NCI-H526 (cell line): ENCODE measurements around the gene COL10A1.

ENCODE experiments used
- DNase-seq, 2 experiments: peaks; one replicate each; lab custom pipeline; 2025; lab: John Stamatoyannopoulos, UW

Gene COL10A1

DNA sequence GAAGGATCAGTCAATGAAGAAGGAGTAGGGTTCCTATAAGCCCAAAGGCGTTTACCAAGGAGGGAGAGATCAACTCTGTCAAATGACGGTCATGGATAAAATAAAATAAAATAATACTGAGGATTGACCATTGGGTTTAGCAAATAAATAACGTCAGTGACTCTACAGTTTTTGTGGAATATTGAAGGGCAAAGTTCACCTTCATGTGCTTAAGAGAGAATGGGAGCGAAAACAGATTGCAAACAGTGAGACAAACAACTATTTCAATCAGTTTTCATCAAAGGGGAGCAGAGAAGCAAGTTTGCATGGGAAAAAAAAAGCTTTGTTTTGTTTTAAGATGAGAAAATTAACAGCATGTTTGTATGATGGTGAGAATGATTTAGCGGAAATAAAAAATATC lies 42.9 kb downstream of the COL10A1 start:
- DNase-seq: no peak

DNA sequence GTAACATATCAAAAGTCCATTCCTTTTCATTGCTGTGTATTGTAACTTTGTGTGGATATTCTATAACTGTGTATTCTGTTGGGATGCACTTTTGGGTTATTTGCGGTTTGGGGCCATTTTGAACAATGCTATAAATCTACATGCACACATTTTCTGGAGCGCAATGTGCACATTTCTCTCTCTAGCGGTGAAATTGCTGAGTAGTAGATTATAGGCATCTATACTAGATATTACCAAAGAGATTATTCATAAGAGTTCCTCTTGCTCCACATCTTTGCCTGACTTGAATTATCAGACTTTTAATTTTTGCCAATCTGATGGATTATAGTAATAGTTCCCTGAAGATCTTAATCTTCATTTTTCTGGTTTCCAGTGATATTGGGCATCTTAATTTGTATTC lies 47.0 kb downstream of the COL10A1 start:
- no peak for DNase-seq

DNA sequence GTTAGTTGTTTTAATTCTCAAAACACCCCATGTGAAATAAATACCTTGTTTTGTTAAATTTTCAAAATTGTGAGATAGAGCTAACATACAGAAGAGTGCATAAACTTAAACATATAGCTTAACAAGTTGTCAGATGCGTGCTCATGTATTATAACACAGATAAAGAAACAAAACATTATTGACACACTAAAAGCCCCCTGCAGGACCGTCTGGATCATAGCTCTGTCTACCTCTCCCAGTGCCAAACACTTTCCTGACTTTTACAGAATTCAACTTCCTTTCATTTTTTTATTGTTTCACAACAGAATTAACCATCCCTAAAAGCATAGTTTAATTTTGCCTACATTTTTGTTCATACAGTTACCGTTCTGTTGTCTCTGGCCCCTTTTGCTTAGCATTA lies 47.4 kb downstream of the COL10A1 start:
- no peak for DNase-seq

DNA sequence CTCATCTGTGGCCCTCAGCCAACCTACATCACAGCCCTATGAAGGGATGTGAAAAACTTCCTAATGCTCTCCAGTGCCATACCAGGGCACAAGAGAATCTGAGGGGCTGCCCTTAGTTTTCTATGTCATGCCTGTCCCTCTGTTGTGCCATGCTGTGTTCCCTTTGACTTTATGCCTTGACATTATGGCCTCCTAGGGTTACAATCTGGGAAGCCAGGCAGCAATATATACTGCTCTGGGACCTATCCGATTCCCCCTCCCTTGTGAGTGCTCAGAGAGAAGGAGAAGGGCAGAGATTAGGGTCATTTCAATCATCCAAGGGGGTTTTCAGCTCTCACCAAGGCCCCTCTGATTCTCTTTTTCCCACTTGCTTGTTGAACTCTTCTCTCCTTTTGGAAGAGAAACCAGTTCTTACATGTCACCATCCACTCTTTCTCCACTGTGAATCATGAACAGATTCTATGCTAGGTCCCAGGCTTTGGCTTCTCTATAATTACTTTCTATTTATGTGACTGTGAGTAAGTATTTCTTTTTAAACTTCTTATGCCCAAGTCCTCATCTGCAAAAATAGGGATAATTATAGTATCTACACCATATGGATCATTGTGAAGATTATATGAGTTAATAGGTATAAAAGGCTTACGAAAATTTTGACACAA lies 51.1 kb downstream of the COL10A1 start:
- no peak for DNase-seq

DNA sequence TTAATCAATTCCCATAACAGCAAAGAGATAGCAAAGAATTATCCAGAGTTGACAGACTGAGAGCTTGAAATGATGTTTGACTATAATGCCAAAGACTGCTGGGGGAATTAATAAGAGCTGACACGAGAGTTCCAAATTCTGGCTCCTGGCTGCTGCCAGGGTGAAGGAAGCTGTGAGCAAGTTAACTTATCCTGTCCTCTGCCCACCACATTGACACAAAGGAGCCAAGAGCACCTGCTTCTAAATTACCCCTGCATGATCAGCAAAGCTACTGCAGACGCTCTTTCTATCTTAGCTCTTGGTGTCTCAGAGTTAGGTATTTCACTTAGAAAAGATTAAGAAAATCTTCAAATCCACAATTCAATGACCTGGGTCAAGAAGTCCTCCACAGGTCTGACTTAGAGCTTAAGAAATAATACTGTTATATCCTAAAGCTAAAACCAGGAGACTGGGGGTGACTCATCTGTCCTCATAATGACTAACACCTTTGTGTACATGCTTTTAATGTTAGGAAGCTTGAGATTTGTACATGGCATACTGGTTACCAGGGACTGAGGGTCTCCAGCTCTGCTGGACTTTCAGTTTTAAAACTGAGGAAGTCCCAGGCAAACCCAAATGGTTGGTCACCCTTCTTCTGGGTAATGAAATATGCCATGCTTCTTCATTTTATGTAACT lies 52.0 kb downstream of the COL10A1 start:
- DNase-seq: no peak

DNA sequence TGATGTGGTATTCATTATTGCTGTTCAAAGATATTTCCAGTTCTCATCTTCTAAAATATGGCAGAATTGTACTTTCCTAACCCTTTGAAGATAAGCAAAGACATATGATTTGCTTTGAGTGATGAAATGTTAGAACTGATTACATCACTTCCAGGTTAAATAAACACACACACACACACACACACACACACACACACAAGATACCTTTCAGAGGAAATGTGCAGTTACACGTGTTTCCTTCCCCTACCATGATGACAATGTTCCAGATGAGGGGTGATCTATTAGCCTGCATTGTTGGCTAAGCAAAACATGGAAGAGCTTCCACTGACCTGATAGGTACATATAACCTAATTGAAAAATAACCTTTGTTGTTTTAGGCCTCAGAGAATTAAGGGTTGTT lies 53.6 kb downstream of the COL10A1 start:
- no peak for DNase-seq

GRCh38 chr6:116070616-116071389 lies 55.1 kb downstream of the COL10A1 start:
- no peak for DNase-seq

DNA sequence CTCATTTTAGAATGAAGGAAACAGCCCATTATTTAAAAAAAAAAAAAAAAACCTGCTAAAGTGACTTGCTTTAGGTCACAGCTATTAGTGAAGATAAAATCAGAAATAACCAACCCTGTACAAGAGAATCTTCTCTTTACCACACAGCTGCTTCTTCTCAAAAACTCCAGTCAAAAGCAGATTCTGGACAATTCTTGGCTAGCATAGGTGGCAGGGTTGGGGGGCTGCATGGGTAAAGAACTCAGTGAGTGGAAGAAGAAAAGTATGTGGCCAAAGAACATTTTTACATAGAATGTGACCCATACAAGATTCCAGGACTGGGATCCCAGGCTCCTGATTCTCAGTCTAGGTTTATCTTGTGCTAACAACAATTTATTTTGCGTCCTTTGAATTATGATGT lies 55.8 kb downstream of the COL10A1 start:
- DNase-seq: no peak
